ENCODE measurements around the gene ALOX12.
"Not testable (repeated sequence)": the region's sequence is repeated elsewhere in the genome, so short reads cannot be mapped to it uniquely, and the experiment has no call there.

ALOX12 gene, protein sequence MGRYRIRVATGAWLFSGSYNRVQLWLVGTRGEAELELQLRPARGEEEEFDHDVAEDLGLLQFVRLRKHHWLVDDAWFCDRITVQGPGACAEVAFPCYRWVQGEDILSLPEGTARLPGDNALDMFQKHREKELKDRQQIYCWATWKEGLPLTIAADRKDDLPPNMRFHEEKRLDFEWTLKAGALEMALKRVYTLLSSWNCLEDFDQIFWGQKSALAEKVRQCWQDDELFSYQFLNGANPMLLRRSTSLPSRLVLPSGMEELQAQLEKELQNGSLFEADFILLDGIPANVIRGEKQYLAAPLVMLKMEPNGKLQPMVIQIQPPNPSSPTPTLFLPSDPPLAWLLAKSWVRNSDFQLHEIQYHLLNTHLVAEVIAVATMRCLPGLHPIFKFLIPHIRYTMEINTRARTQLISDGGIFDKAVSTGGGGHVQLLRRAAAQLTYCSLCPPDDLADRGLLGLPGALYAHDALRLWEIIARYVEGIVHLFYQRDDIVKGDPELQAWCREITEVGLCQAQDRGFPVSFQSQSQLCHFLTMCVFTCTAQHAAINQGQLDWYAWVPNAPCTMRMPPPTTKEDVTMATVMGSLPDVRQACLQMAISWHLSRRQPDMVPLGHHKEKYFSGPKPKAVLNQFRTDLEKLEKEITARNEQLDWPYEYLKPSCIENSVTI

DNA sequence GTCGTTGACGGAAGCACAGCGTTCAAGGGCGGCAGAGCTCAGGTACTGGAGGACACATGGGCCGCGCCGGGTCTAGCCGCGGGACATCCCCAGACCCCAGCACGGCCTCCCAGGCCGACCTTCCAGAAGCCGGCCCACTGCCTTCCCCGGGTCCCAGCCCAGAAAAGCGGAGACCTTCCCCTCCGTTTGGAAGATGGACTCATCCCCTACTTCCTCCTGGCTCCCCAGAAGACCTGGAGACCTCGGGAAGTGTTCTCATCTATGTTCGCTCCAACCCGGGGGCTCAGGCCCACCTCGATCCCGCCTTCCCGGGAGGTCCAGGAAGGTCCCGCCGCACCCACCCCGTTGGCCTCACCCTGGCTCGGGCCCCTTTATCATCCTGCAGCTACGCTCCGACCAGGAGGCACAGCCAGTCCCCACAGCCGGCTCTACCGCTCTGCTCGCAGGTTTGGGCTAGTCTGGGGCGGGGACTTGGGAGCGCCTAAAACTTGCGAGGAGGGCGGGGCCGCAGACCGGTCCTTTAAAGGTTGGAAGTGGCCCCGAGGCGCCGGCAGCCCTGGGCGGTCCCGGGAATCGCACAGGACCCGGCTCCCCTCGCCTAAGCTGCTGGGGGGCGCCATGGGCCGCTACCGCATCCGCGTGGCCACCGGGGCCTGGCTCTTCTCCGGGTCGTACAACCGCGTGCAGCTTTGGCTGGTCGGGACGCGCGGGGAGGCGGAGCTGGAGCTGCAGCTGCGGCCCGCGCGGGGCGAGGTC, at the start of gene ALOX12:
Gene ALOX12 (plus strand): TSS at position 550 of the 756 bp plus-strand sequence. CDS start 69 bp downstream, at position 619.
- DNase-seq = no peak

DNA sequence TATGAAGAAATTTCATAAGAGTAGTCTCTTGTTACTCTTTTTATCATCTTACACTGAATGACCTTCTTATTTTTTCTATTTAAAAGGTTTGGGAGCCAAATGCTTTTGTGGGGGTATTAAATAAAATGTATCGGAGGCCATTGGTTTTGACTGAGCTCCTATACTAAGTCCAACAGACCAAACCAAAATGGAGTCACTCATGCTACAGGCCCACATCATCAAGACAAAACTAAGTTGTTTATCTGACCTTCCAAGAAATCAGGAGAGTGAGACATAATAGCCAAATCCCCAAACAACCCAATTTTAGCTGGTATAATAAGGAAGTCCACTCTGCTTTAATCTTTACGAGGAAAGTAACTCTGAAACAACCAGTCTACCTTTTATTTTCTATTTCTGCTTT, 48.1 kb upstream of the ALOX12 start:
- DNase-seq = no peak

DNA sequence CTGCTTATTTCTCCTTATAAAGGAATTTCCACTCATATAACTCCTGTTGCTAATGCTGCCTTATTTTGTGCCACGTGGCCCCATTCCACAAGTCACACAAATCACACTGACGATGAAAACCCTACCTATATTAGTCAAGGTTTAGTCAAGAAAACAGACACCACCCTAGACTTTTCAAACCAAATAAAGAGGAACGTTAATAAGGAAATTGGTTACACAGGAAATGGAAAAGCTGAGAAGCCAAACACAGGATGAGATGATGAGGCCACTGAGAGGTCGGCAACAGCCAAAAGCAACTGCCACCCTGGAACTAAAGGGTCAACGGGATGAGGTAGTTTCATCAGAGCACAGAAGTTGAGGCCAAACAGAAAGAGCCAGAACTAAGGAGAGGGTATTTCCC, 47.3 kb upstream of the ALOX12 start:
- DNase-seq = no peak

DNA sequence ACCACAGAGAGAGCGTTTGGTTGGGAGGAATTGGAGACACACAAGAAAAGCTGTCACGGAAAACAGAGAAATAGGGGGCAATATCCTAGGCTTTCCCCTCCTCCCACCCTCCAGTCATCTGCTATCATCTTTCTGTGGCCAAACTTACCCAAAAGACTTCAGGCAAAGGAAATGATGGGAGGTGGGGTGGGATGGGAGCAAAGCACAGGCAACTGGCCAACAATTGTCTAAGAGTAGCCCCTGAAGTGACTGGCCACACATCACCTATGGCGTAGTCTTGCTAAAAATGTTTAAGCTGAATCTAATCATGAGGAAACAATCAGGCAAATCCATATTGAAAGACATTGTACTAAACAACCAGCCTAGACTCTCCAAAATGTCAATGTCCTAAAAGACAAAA, 46.9 kb upstream of the ALOX12 start:
- DNase-seq = no peak

DNA sequence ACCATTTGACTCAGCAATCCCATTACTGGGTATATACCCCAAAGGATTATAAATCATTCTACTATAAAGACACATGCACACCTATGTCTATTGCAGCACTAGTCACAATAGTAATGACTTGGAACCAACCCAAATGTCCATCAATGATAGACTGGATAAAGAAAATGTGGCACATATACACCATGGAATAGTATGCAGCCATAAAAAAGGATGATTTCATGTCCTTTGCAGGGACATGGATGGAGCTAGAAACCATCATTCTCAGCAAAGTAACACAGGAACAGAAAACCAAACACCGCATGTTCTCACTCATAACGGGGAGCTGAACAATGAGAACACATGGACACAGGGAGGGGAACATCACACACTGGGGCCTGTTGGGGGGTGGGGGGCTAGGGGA, 44.9 kb upstream of the ALOX12 start:
- not testable (repeated sequence) for DNase-seq

DNA sequence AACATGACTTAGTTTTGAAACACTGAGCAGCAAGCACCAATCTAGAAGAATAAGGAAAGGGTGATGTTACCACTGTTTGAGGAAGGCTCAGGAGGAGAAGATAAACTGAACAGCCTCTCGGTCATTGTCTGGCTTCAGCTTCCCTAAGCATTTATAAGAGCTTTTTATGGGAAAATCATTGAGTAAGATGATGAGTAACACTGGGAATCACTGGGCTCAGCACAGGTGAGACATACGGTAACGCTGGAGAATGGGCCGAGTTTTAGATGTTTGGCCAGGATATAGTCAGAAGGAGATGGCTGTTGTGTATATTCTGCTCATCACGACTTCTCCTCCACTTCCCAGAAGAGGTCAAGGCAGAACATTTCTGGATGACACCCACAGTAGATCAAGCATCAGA, 42.2 kb upstream of the ALOX12 start:
- no peak for DNase-seq

DNA sequence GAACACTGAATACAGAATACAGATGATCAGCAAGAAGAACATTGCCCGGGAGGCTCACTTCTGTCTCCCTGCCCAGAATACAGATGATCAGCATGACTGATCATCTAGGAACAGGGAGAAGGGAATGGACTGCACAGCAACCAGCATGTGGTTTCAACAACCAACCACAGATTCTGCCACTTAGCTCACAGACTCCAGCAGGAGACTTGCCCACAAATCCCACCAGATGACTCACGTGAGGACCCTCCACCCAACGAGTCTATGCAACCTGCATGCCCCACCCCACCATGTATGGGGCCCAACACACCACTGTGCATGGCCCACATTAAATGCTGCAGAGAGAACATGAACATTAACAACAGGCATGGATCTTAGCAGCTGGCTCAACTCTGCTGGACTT, 36.1 kb upstream of the ALOX12 start:
- DNase-seq = no peak

DNA sequence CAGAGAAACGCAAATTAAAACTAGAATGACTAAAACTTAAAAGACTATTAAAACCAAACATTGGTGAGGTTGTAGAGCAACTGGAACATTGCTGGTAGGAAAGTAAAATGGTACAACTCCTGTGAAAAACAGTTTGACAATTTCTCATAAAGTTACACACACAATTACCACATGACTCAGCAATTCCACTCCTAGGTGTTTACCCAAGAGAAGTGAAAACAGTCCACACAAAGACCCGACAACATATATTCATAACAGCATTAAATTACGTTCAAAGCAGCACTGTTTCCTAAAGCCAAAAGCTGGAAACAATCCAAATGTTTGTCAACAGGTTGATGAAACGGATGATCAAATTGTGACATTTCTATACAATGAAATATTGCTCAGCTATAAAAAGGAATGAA, 26.5 kb upstream of the ALOX12 start:
- no peak for DNase-seq

DNA sequence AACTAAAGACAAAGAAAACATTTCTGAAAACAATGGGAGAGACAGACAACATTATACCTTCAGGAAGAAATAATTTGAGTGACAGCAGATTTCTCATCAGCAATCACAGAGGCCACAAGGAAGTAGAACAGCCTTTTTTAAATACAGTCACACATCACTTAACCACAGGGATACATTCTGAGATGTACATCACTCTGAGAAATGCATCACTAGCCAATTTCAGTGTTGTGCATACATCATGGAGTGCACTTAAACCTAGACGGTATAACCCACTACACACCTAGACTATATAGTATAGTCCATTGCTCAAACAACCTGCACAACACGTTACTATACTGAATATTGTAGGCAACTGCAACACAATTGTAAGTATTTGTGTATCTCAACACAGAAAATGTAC, 24.9 kb upstream of the ALOX12 start:
- DNase-seq = no peak

DNA sequence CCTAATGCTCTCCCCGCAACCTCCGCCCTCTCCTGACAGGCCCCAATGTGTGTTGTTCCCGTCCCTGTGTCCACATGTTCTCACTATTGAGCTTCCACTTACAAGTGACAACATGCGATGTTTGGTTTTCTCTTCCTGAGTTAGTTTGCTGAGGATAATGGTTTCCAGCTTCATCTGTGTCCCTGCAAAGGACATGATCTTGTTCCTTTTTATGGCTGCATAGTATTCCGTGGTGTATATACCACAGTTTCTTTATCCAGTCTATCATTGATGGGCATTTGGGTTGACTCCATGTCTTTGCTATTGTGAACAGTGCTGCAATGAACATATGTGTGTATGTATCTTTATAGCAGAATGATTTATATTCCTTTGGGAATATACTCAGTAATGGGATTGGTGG, 16.4 kb upstream of the ALOX12 start:
- DNase-seq = not testable (repeated sequence)

DNA sequence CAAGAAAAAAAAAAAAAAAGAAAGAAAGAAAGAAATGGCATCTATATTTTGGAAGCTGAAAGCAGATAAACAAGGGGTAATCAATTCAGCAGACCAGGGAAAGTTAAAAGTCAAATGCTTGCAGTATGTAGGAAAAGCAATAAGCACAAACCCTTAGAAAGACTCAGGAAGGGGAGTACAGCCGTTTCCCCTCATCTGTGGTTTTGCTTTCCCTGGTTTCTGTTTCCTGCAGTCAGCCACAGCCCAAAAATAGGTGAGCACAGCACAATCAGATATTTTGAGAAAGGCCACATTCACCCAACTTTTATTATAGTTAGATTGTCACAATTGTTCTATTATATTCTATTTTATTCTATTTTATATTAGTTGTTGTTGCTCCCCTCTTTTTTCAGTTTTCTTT, 14.4 kb upstream of the ALOX12 start:
- no peak for DNase-seq

DNA sequence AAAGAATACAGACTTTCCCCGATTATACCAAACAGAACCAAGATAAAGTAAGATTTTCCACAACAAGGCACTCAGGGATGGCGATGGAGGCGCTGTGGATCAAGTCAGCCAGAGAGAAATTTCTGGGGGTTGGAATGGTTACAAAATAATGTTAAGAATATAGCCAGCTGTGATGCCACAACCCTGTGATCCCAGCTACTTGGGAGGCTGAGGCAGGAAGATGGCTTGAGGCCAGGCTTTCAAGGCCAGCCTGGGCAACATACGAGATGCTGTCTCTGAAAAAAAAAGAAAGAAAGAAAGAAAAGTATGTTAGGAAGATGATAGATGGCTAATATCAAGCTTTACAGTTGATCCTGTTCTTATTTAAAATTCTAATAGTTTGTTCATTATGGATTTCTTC, 10.6 kb upstream of the ALOX12 start:
- DNase-seq = no peak

DNA sequence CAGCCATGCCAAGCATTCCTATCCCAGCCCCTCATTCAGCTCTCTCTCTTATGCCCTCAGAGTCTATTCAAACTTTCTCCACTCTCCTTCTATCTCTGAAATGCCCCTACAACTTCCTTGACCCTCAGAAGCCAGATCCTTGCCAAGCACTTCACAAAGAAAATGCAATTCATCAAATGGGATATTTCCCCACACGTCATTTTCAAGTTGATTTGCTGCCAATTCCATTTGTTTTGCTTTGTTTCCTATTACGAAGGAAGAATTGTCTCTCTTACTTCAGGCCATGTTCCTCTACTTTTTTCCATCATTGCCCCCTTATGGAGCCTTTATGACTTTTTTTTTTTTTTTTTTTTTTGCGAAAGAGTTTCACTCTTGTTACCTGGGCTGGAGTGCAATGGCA, 9.2 kb upstream of the ALOX12 start:
- no peak for DNase-seq

DNA sequence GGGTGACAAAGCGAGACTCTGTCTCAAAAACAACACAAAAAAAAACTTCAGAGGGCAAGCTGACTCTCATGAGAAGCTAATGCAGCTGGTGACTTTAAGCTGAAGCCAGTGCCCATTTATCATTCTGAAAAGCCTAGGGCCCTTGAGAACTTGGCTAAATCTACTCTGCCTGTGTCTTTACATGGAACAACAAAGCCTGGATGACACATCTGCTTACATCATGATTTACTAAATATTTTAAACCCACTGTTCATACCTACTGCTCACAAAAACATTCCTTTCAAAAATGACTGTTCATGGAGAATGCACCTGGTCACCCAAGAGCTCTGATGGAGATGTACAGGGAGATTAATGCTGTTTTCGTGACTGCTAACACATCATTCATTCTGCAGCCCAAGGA, 6.1 kb upstream of the ALOX12 start:
- no peak for DNase-seq

DNA sequence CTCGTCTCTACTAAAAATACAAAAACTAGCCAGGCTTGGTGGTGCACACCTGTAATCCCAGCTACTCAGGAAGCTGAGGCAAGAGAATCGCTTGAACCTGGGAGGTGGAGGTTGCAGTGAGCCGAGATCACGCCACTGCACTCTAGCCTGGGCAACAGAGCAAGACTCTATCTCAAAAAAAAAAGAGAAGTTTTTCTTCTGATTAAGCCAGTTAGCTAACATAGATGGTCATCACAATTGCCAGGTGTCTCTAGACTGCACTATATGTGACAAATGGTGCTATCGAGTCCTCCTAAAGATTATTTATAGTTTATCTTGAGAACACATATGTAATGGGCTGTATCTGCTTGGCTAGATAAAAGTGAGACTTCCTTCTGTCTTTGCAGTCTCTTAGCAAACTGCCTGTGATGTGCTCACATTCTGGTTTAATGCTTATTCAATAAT, 2.2 kb upstream of the ALOX12 start:
- DNase-seq = not testable (repeated sequence)

DNA sequence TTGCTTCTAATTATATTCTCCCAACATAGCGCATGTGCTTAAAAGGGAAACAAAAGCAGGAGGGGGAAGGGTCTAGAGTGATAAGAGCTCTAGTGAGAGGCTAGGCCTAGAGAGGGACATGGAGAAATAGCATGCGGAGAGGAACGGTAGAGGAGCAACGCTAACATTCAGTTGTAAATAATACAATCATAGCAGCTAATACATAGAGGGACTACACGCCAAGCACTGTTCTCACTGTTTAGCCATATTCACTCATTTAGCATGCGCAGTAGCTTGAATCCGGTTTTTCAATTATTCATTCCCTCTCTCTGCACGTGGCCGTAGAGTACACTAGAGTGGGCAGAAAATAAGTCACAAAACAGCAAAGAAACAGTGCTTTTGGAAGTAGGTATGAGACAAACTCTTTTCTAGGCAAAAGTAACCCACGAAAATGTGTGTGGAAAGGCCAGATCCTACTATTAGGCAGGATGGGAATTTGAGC, 1.7 kb upstream of the ALOX12 start:
- DNase-seq = no peak

DNA sequence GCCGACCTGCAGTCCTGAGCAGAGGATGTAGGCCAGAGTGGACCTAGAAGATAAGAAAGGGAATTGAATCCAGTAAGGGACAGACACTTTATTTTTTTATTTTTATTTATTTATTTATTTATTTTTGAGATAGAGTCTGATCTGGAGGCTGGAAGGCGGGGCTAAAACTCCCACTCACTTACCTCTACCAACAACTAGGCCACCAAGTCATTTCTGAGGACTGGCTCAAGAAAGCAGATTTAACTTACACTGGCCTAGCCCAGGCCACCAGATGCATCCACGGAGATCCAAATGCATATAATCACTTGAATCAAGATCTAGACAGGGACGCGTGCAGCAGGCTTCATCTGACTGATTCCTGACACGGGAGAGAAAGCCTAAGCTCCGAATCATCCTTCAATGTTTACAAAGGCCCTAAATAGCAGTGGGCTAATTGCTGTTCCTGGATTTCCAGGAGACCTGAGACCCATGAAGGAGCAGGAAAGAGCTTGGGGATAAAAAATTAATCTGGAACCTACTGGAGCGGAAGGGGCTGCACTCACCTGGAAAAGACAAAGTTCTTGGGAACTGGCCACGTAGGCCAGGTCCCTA, 1.1 kb upstream of the ALOX12 start:
- no peak for DNase-seq

DNA sequence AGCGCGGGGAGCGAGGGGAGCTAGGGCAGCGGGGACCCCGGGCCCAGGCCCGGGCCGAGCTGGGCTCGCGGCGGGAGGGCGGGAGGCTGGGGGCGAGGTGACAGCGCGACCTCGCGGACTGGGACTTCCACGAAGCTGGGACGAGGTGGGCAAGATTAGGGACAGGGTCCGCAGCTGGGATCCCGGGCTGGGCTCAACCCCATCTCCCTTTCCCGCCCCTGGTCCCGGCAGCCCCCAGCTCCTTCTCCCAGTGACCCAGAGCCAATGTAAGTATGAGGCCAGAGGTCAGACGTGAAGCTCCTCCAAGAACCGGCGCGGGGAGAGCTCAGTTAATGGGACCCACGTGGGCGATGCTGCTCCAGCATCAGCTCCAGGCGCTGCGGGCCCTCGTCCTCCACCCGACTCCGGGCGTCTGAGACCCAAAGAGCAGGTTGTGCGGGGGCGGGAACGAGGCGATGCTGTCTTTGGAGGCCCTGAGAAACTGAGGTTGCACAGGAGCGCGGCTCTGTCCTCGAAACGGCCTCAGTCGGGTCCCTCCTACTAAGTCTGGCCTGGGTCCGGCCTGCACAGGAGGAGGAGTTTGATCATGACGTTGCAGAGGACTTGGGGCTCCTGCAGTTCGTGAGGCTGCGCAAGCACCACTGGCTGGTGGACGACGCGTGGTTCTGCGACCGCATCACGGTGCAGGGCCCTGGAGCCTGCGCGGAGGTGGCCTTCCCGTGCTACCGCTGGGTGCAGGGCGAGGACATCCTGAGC, 585 bp downstream of the ALOX12 start:
- DNase-seq = no peak

DNA sequence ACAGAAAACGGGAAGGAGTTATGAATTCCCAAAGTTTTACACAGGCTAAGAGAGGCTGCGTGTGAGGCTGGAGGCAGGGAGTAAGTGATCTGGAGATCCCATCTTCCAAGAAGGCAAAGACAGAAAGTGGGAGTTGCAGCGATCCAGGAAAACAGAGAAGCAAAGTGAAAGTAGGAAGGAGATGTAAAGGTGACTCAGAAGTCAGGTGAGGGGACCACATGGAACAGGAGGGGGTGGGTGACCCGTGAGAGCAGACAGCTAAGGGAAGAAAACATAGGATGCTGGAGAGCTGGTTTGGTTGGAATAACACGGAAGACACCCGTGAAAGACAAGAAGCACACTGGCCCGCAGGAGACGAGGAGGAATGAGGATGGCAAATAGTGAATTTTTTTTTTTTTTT, 1.3 kb downstream of the ALOX12 start:
- DNase-seq = no peak

DNA sequence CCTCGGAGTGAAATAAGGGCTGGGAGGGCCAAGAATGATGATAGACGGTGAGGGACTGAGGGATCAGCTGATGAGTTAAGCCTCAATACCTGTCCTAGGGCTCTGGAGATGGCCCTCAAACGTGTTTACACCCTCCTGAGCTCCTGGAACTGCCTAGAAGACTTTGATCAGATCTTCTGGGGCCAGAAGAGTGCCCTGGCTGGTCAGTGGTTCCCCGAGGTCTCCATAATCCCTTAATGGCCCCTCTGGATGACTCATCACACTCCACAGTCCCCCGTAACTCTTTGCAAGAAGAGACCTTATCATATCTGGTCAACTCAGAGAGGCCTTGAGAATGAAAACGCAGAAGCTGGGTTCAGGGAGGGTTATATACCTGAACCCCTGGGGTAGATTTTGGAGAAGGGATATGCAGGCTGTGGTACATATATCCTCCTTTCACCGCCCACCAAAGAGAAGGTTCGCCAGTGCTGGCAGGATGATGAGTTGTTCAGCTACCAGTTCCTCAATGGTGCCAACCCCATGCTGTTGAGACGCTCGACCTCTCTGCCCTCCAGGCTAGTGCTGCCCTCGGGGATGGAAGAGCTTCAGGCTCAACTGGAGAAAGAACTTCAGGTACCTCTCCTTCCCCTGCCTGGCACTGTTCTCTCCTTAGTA, 3.1 kb downstream of the ALOX12 start:
- DNase-seq = no peak

DNA sequence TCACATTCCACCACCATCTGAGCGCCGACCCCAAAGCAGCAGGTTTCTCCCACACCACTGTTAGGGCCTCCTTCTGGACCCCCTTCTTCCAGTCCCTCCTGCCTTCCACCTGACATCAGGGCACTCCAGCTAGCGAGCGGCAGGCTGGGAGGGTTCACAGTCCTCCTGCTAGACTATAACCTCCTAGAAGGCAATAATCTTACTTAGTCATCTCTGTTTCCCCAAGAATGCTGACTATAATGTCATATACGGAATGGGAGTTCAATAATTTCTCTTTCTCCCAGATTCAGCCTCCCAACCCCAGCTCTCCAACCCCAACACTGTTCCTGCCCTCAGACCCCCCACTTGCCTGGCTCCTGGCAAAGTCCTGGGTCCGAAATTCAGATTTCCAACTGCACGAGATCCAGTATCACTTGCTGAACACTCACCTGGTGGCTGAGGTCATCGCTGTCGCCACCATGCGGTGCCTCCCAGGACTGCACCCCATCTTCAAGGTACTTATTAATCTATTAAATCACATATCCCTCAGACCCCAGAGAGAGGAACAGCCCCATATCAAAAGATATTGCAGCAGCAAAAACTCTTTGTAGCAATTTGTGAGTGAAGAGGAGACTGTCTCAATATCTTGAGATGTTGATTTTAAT, 5.6 kb downstream of the ALOX12 start:
- DNase-seq = peak; percentile 50
